HepG2 (cell line): ENCODE data around the gene USP19. TPM values are rescaled to one million over a fixed set of nuclear protein-coding genes. Genes with fewer than 3 reads are reported as not detected.
A peak's percentile ranks its signal among the peaks of the same experiment; 100 is the strongest.

Experiments
- AKAP8 ChIP-seq: sonication (generic); formaldehyde crosslinking; IDR thresholded peaks from 2 replicates; pipeline ENCODE4 v1.5.1; 2020; ENCODE audit warnings: mild to moderate bottlenecking, missing genetic modification reagents
- CREB1 ChIP-seq, 2 experiments: fragments of 450-650 bp in 1 of 2; IDR thresholded peaks; 2 replicates each; pipeline ENCODE4 v1.6.1; 2016 to 2017; ENCODE audit warnings: control low read depth in 1 of 2, mild to moderate bottlenecking in 1 of 2, missing compliant biosample characterization in 1 of 2, missing genetic modification characterization in 1 of 2
- DNMT3B ChIP-seq: conservative IDR thresholded peaks from 2 replicates; pipeline ENCODE4 v1.6.1; 2016; ENCODE audit warnings: missing biosample characterization, control low read depth
- DPF2 ChIP-seq: sonication (generic); formaldehyde crosslinking; IDR thresholded peaks from 2 replicates; pipeline ENCODE4 v1.4.0; 2020; ENCODE audit warnings: mild to moderate bottlenecking, low read depth, missing genetic modification reagents, borderline replicate concordance
- HBP1 ChIP-seq: IDR thresholded peaks from 2 replicates; pipeline ENCODE4 v1.6.1; 2016; ENCODE audit warnings: low read depth, control low read depth
- IRF9 ChIP-seq: sonication (generic); formaldehyde crosslinking; IDR thresholded peaks from 2 replicates; pipeline ENCODE4 v1.8.0; 2022; ENCODE audit warnings: missing genetic modification reagents, mild to moderate bottlenecking, borderline replicate concordance
- MIXL1 ChIP-seq: IDR thresholded peaks from 2 replicates; pipeline ENCODE4 v1.6.1; 2016
- PHF21A ChIP-seq: sonication (generic); formaldehyde crosslinking; IDR thresholded peaks from 2 replicates; pipeline ENCODE4 v1.5.0; 2020; ENCODE audit warnings: mild to moderate bottlenecking, missing genetic modification reagents
- PHF8 ChIP-seq: sonication (generic); formaldehyde crosslinking; IDR thresholded peaks from 2 replicates; pipeline ENCODE4 v1.5.0; 2020; ENCODE audit warnings: missing genetic modification reagents
- SIX4 ChIP-seq: sonication (generic); formaldehyde crosslinking; IDR thresholded peaks from 2 replicates; pipeline ENCODE4 v1.4.0; 2020; ENCODE audit warnings: missing genetic modification reagents
- SRY ChIP-seq: sonication (generic); formaldehyde crosslinking; IDR thresholded peaks from 2 replicates; pipeline ENCODE4 v1.8.0; 2022; ENCODE audit warnings: mild to moderate bottlenecking, missing genetic modification reagents
- STAT6 ChIP-seq: sonication (generic); formaldehyde crosslinking; IDR thresholded peaks from 2 replicates; pipeline ENCODE4 v1.4.0; 2020; ENCODE audit warnings: missing genetic modification reagents, mild to moderate bottlenecking, borderline replicate concordance
- TBX3 ChIP-seq: fragments of 450-650 bp; IDR thresholded peaks from 2 replicates; pipeline ENCODE4 v1.6.1; 2017; ENCODE audit warnings: antibody characterized with exemption, mild to moderate bottlenecking, inconsistent platforms, borderline replicate concordance
- TCF12 ChIP-seq, 2 experiments: fragments of 450-650 bp in 1 of 2; sonication (generic) in 1 of 2; formaldehyde crosslinking in 1 of 2; IDR thresholded peaks; 2 replicates each; pipeline versions ENCODE4 v1.6.1 to v1.8.0; 2017 to 2022; ENCODE audit warnings: antibody characterized with exemption in 1 of 2, mild to moderate bottlenecking in 1 of 2, missing genetic modification reagents in 1 of 2, moderate library complexity in 1 of 2
- ZNF121 ChIP-seq: sonication (generic); formaldehyde crosslinking; IDR thresholded peaks from 2 replicates; pipeline ENCODE4 v1.5.0; 2020; ENCODE audit warnings: mild to moderate bottlenecking, missing genetic modification reagents
- ZNF234 ChIP-seq: sonication (generic); formaldehyde crosslinking; conservative IDR thresholded peaks from 2 replicates; pipeline ENCODE4 v1.5.1; 2020; ENCODE audit warnings: mild to moderate bottlenecking, missing genetic modification reagents
- ZNF501 ChIP-seq: sonication (generic); formaldehyde crosslinking; IDR thresholded peaks from 2 replicates; pipeline ENCODE4 v1.5.1; 2020; ENCODE audit warnings: mild to moderate bottlenecking, moderate library complexity, missing genetic modification reagents
- ZNF547 ChIP-seq: sonication (generic); formaldehyde crosslinking; IDR thresholded peaks from 2 replicates; pipeline ENCODE4 v1.5.1; 2020; ENCODE audit warnings: mild to moderate bottlenecking, missing genetic modification reagents
- ZNF891 ChIP-seq: sonication (generic); formaldehyde crosslinking; IDR thresholded peaks from 2 replicates; pipeline ENCODE4 v1.5.0; 2020; ENCODE audit warnings: mild to moderate bottlenecking, missing genetic modification reagents
- polyA plus RNA-seq, 8 experiments: library from polyadenylated mRNA; depleted of rRNA in 3 of 8; stranded (reverse) in 7 of 8; unstranded in 1 of 8; fragments of >200 nt; fragmentation: Illumina TruSeq in 4 of 8; extraction: Trizol in 4 of 8; gene quantifications; 2 replicates each; pipeline versions ENCODE4 v1.2.1 to v1.2.3, GENCODE V29; 2011 to 2016; ENCODE audit warnings: low read depth in 4 of 8, missing spikeins in 1 of 8, mixed read lengths in 1 of 8; ENCODE audit not compliant: insufficient read depth in 1 of 8
- total RNA-seq, 5 experiments: library from RNA; depleted of rRNA; stranded (reverse); fragments of >200 nt; fragmentation: Illumina TruSeq; extraction: Trizol; gene quantifications; 2 replicates each; pipeline ENCODE4 v1.2.3, GENCODE V29; 2016; ENCODE audit warnings: low read depth in 1 of 5
- TF ChIP-seq, protein P1 (sequence below): IDR thresholded peaks from 2 replicates; pipeline ENCODE4 v1.6.1; 2012; ENCODE audit warnings: low read length, improper control_type of control experiment

USP19 gene
- total and polyA plus RNA-seq, 2 of the 13 experiments (the other 11 are each of a cell fraction or from before 2014, with no cell fraction given): 28.3 to 31.7 TPM

DNA sequence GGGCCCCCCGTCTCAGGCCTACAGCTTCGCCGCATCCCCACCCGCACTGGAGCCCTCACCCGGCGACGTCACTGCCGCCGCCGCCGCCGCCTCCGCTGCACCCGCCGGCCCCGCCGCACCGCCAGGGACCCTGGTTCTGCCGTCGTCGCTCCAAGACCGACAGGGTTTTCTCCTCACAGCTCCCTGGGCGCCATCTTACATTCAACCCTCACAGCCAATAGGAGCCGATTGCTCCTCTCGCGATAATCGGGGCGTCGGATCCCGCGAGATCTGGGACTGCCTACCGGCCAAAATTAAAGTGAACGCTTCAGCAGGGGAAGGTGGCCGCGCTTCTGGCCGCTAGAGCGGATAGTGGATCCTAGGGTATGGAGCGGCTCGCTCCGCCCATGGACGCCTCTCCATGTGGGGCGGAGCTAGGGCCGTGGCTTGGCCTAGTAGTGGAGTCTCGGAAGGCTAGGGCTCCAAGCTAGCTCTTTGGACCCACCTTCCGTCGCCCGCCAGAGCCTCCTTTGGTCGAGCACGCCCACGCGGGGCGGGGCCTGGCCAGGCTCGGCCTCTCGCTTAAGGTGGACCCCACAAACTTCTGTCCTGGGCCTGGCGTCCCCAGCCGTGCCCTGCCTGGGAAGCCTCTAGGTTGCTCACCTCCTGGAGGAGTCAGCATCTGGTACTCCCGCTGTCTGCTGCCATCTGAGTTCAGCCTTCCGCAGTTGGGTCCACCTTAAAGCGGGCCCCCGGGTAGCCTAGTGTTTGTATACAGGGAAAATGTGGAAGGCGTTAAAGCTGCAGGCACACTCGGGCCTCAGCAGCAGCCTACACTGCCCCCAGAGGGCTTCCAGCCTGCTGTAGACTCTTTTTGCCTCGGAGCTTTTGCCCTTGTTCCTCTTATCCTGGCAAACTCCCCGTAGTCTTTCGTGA lies 26.5 kb downstream of the USP19 start, which contains the start of gene QRICH1 (continued):
- TF ChIP-seq ZNF234 (CRISPR knock-in tag): no peak
- peak; percentile 75 for TF ChIP-seq PHF21A (CRISPR knock-in tag)
- TF ChIP-seq ZNF547 (CRISPR knock-in tag): peak; percentile 46; the same call in 1 of the 2 replicates
- TF ChIP-seq HBP1: no peak
- no peak; the same call in 1 of the 2 replicates for TF ChIP-seq ZNF501 (CRISPR knock-in tag)
- TF ChIP-seq CREB1 (IDR thresholded peaks at IDR 0.05): peak; percentile 28; the same call in 1 of the 2 replicates
- no peak for TF ChIP-seq CREB1 (CRISPR knock-in tag; IDR thresholded peaks at IDR 0.05)
- no peak for TF ChIP-seq MIXL1 (CRISPR knock-in tag)
- TF ChIP-seq ZNF121 (CRISPR knock-in tag): peak; percentile 47; the same call in 1 of the 2 replicates
- peak; percentile 4; the same call in 1 of the 2 replicates for TF ChIP-seq ZNF891 (CRISPR knock-in tag)
- TF ChIP-seq, protein P1, sequence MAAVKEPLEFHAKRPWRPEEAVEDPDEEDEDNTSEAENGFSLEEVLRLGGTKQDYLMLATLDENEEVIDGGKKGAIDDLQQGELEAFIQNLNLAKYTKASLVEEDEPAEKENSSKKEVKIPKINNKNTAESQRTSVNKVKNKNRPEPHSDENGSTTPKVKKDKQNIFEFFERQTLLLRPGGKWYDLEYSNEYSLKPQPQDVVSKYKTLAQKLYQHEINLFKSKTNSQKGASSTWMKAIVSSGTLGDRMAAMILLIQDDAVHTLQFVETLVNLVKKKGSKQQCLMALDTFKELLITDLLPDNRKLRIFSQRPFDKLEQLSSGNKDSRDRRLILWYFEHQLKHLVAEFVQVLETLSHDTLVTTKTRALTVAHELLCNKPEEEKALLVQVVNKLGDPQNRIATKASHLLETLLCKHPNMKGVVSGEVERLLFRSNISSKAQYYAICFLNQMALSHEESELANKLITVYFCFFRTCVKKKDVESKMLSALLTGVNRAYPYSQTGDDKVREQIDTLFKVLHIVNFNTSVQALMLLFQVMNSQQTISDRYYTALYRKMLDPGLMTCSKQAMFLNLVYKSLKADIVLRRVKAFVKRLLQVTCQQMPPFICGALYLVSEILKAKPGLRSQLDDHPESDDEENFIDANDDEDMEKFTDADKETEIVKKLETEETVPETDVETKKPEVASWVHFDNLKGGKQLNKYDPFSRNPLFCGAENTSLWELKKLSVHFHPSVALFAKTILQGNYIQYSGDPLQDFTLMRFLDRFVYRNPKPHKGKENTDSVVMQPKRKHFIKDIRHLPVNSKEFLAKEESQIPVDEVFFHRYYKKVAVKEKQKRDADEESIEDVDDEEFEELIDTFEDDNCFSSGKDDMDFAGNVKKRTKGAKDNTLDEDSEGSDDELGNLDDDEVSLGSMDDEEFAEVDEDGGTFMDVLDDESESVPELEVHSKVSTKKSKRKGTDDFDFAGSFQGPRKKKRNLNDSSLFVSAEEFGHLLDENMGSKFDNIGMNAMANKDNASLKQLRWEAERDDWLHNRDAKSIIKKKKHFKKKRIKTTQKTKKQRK: no peak
- no peak for TF ChIP-seq DPF2 (CRISPR knock-in tag)
- TF ChIP-seq AKAP8 (CRISPR knock-in tag): no peak
- no peak for TF ChIP-seq TCF12 (IDR thresholded peaks at IDR 0.05)
- no peak; the same call in 1 of the 2 replicates for TF ChIP-seq TCF12 (CRISPR knock-in tag; IDR thresholded peaks at IDR 0.05)
- peak; percentile 80; the same call in 1 of the 2 replicates for TF ChIP-seq PHF8 (CRISPR knock-in tag)
- TF ChIP-seq STAT6 (CRISPR knock-in tag): peak; percentile 79; the same call in 1 of the 2 replicates
- TF ChIP-seq DNMT3B (CRISPR knock-in tag): no peak; the same call in 1 of the 2 replicates
- TF ChIP-seq SRY (CRISPR knock-in tag): peak; percentile 29; the same call in 1 of the 2 replicates
- TF ChIP-seq IRF9 (CRISPR knock-in tag): peak; percentile 77; the same call in 1 of the 2 replicates
- TF ChIP-seq SIX4 (CRISPR knock-in tag): no peak
- peak; percentile 58; the same call in 1 of the 2 replicates for TF ChIP-seq TBX3
